ENCODE data around the gene LEFTY1.

- TF ChIP-seq CTCF (conservative IDR thresholded peaks at IDR 0.05; ENCODE audit: low read depth, low read length) (no peak), EZH2phosphoT487 (IDR thresholded peaks at IDR 0.05; ENCODE audit: borderline replicate concordance, low read length) (no peak)
Observed at GRCh38 chr1:225873281-225873850, 15.6 kb downstream of the LEFTY1 start.
